GM19043 (cell line): ENCODE results near the gene CLEC2A.
"Not testable (repeated sequence)": the region's sequence is repeated elsewhere in the genome, so short reads cannot be mapped to it uniquely, and the experiment has no call there.

Experiments
- ATAC-seq: cut with Tn5 transposase; IDR thresholded peaks from one replicate; pipeline ENCODE4 v1.9.1; 2021; ENCODE audit warnings: low read depth; ENCODE audit not compliant: unreplicated experiment

Gene CLEC2A

DNA sequence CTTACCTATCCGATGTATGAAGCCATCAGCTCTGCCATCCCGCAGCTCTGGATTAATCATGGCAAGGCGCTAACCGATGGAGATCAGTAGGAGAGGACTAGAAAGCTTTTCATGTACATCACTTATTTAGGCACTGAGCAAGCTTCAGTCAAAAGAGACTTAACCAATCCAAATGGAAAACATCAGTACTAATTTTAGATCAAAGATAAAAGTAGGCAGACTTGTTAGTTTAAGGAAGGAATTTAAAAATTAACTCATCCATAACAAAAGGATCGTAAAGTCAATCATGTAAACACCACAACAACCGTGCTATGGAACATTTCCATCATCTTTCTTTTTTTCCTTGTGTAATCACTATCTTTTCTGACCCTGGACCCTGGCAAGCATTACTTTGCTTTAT is at the start of gene CLEC2A:
Gene CLEC2A (minus strand): TSS at position 101 of the 400 bp plus-strand sequence. CDS start 41 bp downstream, at position 60.
- ATAC-seq: no peak

DNA sequence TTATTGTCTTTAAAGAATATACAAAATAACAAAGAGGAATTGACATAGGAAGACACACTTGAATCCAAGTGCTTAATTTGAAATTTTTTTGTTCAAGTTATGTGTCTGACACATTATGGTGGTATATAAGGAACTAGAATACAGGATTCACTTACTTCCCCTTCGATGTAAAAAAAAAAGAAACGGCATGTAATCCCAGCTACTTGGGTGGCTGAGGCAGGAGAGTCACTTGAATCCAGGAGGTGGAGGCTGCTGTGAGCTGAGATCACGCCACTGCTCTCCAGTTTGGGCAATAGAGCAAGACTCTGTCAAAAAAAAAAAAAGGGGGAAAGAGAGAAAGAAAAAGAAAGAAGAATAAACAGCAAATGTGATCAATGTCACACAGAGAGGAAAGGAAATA is 48.0 kb upstream of the CLEC2A start:
- ATAC-seq: no peak

- no peak for ATAC-seq
Measured at GRCh38 chr12:9977916-9978315, 45.7 kb upstream of the CLEC2A start.

DNA sequence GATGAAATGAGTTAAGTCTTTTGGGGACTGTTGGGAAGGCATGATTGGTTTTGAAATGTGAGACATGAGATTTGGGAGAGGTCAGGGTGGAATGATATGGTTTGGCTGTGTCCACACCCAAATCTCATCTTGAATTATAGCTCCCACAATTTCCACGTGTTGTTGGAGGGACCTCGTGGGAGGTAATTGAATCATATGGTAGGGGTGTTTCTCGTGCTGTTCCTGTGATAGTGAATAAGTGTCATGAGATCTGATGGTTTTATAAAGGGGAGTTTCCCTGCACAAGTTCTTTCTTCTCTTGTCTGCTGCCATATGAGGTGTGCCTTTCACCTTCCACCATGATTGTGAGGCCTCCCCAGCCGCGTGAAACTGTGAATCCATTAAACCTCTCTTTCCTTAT is 44.5 kb upstream of the CLEC2A start:
- ATAC-seq: not testable (repeated sequence)

DNA sequence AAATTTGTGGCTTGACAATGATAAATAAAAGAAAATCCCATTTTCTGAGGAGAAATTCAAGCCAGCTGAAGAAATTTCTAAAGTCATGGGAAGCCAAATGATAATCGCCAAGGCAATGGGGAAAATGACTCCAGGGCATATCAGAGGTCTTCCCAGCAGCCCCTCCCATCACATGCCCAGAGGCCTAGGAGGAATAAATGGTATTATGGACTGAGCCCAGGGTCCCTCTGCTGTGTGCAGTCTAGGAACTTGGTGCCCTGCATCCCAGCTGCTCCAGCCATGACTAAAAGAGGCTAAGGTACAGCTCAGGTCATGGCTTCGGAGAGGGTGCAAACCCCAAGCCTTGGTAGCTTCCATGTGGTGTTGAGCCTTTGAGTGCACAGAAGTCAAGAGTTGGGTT is 43.4 kb upstream of the CLEC2A start:
- no peak for ATAC-seq

DNA sequence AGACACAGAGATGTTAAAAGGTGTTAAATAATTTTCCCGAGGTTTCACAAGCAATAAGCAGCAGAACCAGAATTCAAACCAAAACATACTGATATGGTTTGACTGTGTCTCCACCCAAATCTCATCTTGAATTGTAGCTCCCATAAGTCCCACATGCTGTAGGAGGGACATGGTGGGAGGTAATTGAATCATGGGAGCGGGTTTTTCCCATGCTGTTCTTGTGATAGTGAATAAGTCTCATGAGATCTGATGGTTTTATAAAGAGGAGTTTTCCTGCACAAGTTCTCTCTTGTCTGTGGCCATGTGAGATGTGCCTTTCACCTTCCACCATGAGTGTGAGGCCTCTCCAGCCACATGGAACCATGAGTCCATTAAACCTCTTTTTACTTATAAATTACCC is 42.6 kb upstream of the CLEC2A start:
- not testable (repeated sequence) for ATAC-seq

GRCh38 chr12:9973949-9974348 is 41.8 kb upstream of the CLEC2A start:
- ATAC-seq: no peak

DNA sequence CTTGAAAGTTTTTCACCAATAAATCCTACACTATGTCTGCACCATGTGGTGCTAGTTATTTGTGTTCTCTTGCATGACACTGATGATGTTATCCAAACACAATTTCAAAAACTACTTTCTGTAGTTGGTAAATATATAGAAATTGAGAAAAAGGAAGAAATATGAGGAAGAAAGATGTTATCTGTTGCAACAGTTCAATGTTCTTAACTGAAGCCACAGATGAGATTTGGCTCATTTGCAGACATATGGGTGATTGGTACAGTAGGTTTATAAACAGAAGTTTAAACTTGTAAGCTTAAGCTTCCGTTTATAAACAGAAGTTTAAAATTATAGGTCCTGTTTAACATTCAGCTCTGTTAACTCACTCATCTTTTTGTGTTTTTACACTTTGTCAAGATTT is 39.0 kb upstream of the CLEC2A start, which contains the start of gene CLEC12A:
Gene CLEC12A (plus strand): TSS at position 229 of the 400 bp plus-strand sequence. CDS start 188 bp downstream, outside the sequence.
- no peak for ATAC-seq

- no peak for ATAC-seq
Measured at GRCh38 chr12:9969673-9970072, 37.5 kb upstream of the CLEC2A start.

GRCh38 chr12:9961901-9962300 is 29.7 kb upstream of the CLEC2A start:
- no peak for ATAC-seq

DNA sequence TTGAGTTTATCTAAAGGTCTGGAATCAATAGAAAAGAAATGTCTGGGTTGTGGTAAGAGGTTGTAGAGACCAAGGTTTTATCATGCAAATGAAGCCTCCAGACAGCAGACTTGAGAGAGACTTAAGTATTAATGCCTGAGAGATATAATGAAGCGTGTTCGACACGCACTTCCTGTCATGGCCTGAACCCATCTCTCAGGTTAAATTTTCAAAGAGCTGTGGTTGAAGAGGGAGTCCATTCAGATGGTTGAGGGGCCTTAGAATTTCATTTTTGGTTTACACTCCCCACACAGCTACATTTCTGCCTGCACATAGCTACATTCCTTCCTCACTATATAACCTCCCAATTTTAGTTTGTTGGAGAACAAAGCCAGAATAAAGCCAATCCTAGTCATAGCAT is 28.9 kb upstream of the CLEC2A start:
- peak; percentile 92 for ATAC-seq

DNA sequence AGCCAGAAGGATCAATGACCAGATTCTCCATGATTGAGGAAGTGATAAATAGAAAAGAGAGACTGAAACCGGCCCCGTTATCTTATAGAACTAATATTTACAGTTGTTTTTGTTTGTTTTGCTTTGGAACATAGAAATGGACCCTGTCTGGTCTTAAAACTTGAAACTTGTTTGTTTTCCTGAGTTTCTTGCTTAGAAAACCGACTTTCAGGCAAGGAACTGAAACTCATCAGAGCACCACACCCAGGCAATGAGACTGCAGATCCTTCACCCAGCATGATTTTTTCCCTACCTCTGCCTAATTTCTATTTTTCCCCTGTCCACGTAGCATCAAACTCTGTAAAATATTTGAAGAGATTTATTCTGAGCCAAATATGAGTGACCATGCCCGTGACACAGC is 28.4 kb upstream of the CLEC2A start:
- no peak for ATAC-seq

- no peak for ATAC-seq
Measured at GRCh38 chr12:9957834-9958233, 25.7 kb upstream of the CLEC2A start.

- ATAC-seq: not testable (repeated sequence)
Measured at GRCh38 chr12:9952954-9953729, 21.0 kb upstream of the CLEC2A start.

DNA sequence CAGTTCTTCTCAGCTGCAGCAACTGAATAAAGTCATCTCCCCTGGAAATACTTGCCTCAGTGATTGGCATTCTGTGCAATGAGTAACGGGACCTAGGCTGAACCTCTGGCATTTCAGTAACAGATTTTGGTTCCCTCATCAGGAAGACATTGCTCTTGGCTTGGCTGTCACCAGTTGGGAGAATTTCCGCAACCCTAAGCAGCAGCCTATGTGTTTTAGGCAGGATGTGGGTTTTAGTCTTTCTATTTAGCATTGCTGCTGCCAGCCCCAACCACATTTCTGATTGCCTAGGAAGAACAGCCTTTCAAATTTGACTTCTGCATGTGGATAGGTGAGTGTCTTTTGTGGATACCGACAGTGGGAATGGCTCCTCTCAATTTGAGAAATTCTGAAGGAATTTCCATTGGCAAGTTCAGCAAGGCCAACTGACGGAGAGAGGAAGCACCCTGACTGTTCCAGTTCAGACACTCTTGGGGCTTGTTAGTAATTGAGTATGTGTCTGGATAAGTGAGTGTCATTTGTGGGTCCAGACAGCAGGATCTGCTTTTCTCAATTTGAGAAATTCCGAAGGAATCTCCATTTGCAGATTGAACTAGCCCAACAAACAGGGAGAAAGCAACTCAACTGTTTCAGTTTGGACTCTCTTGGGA is 19.0 kb upstream of the CLEC2A start:
- ATAC-seq: peak; percentile 38

GRCh38 chr12:9948606-9949296 is 16.6 kb upstream of the CLEC2A start:
- ATAC-seq: peak; percentile 91

DNA sequence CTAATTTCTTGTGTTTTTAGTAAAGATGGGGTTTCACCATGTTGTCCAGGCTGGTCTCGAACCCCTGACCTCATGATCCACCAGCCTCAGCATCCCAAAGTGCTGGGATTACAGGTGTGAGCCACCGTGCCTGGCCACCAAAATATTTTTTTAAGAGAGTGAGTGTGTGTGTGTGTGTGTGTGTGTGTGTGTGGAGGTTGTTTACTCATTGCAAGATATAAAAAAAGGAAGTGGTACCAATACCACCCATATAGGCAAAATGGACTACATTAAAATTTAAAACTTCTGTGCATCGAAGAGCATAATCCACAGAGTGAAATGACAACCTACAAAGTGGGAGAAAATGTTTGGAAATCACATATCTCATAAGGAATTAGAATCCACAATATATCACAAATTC is 15.5 kb upstream of the CLEC2A start:
- no peak for ATAC-seq

DNA sequence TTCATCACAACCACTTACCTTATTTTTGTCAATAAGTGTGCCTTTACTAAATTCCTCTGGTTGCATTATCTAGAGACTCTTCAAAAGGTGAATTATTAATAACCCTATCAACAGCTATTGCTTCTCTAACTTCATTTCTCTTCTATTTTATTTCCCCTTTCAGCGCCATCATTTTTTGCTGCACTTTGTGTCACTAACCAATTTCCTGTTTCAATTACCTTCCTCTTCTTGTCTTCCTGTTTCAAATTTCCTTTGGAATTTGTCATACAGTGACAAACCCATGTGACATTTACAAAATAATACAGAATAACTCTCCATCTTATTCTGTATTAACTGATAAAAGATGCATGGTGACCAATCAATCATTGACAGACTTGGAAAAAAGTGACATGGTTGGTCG is 12.2 kb upstream of the CLEC2A start:
- no peak for ATAC-seq

GRCh38 chr12:9943240-9943639 is 11.1 kb upstream of the CLEC2A start:
- no peak for ATAC-seq

DNA sequence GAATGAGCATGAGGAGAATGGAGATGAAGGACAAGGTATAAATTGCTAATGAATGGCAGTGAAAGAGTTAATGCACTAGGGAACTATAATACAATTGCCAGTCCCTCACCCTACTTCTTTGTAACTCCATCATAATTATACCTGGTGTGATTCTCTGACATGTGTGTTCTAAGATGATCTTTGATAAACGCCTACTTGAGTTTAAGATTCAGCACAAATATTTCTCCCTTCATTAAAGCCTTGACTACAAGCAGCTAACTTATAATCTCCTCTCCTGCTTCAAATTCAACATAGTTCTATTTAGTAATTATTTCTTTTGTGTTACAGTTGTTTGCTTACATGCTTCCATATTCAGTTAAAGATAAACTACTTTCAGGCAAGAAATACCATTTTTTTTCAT is 9.7 kb upstream of the CLEC2A start:
- ATAC-seq: no peak

DNA sequence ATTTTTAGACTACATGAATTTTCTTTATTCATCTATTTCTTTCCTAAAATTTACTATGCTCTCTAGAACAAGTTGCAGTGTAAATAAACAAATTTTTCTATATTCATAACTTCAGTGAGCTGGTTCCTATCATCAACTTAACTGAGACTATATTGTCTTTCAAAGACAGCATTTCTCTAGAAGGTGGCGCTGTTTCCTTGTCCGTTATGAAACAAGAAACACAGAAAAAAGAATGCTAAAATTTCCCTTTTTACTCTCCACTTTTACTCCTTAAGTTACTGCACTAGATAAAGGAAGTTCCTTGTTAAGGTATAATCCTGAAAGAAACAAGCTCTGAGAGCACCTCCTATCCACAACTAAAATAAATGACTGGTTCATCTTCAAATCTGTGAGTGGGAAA is 8.2 kb upstream of the CLEC2A start:
- no peak for ATAC-seq
